Memory B cell (primary cell): ENCODE results near the gene THADA.

Source experiments
- ATAC-seq: fragments of 150-1000 bp; cut with Tn5 transposase; 2 replicates; pipeline ENCODE4 v1.10.0; 2021; ENCODE audit warnings: low read depth, mild to moderate bottlenecking, moderate library complexity
- DNase-seq, 2 donors: peaks; one replicate each; pipeline ENCODE4 v3.0.0; 2022; ENCODE audit warnings: low spot score in 2 of 2
- H3K27ac Mint-ChIP-seq: one replicate; pipeline ENCODE4 v1.8.0; 2022; ENCODE audit warnings: mild to moderate bottlenecking, moderate library complexity, mixed read lengths
- H3K27me3 Mint-ChIP-seq: one replicate; pipeline ENCODE4 v1.8.0; 2022; ENCODE audit warnings: mixed read lengths
- H3K36me3 Mint-ChIP-seq: one replicate; pipeline ENCODE4 v1.8.0; 2022; ENCODE audit warnings: mild to moderate bottlenecking, mixed read lengths
- H3K4me1 Mint-ChIP-seq: one replicate; pipeline ENCODE4 v1.8.0; 2022; ENCODE audit warnings: mixed read lengths
- H3K4me3 Mint-ChIP-seq: one replicate; pipeline ENCODE4 v1.8.0; 2022; ENCODE audit warnings: mild to moderate bottlenecking, moderate library complexity, mixed read lengths
- H3K9me3 Mint-ChIP-seq: one replicate; pipeline ENCODE4 v1.8.0; 2022; ENCODE audit warnings: mixed read lengths

Gene THADA

DNA sequence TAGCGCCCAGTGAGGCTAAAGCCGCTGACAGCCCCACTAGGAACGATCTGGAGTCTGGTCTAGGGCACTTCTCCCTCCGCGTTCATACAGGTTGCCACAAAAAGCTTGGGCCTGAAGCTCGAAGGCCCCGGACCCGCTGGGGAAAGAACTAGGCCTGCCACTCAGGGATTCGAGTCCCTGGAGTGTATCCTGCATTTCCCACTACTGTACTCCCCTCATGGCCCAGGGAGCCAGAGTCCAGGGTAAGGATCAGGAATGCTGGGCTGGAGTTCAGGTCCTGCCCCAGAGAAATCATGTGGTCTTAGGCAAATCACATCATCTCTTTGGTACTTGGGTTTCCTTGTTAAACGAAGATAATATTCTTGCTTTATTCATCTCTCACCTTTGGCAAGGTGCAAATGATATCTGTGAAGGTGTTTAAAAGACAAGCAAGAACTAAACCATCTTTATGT lies 368.0 kb downstream of the THADA start:
- ATAC-seq (no peak), DNase-seq (no peak)
- peaks cover 21% of the 10 kb centered on the region for H3K36me3 Mint-ChIP-seq
- peak overlapping the region; percentile 93 for H3K4me3 Mint-ChIP-seq
- peak overlapping the region; percentile 95 for H3K27ac Mint-ChIP-seq
- H3K27me3 Mint-ChIP-seq: no peaks in the 10 kb centered on the region
- peaks cover 27% of the 10 kb centered on the region for H3K4me1 Mint-ChIP-seq
- no peaks in the 10 kb centered on the region for H3K9me3 Mint-ChIP-seq

DNA sequence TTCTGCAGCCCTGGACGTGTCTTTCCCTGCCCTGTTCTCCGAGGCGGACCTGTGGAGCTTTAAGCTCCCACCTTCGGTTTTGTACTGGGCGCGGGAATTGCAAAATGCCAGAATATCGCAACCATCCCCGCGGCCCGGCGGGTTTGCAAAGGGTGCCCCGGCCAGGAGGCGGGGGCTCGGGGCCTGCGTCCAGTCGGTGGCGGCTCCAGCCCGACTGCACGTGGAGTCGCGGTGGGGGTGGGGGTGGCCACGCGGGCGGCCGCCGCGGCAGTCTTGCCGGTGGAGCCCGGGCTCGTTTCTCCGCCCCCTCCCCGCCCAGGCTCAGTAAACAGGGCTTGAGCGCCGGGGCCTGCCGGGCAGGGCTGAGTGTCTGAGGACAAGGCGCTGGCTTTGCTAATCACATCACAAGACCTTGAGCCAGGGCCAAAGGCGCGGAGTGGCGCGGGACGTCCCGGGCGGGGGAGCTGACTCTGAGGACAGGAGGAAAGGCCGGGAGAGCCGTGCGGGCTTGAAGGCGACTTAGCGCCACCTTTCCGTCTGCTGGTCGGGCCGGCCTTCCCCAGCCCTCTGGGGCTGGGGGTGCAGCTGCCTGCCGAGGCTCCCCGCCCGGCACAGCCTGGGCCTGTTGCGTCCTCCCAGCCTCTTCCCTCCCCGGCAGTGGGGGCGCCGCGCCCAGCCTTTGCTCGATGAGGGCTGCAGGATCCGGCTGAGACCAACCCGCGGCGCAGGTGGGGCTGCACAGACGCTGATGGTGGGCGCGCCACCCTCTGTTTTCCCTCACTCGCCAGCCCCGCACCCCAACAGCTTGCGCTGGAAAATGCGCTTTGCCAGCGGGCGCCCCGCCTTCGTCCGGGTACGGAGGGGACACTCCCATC lies 368.6 kb downstream of the THADA start:
- Mint-ChIP-seq H3K4me1 (peaks cover 31% of the 10 kb centered on the region), H3K9me3 (no peaks in the 10 kb centered on the region), H3K4me3 (peak overlapping the region; percentile 93), H3K36me3 (peaks cover 26% of the 10 kb centered on the region), H3K27ac (peak overlapping the region; percentile 95), H3K27me3 (no peaks in the 10 kb centered on the region)
- peak; percentile 25 for ATAC-seq
- peak; percentile 47 to 70 for DNase-seq

DNA sequence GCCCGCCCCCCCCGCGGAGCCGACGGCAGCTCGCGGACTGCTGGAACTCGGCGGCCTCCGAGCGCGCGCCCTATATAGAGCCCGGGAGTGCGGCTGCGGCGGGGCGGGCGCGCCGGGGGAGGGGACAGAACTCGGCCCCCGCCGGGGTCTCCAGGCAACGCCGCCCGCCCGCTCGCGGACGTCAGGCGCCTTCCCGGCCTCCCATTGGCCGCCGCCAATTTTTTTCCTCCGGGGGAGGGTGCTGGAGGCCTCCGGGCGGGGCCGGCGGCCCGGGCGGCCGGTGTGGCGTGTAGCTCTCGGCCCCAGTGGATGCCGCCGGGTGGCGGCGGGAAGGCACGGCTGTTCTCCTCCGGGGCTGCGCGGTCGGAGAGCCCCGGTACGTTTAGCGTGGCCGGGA lies 369.3 kb downstream of the THADA start, which contains the start of gene ZFP36L2:
Gene ZFP36L2 (minus strand): TSS at position 49 of the 397 bp plus-strand sequence. CDS start 291 bp downstream, outside the sequence.
- H3K36me3 Mint-ChIP-seq: peaks cover 33% of the 10 kb centered on the region
- peak within 1 kb of the TSS; percentile 95 for H3K27ac Mint-ChIP-seq
- no peaks in the 10 kb centered on the region for H3K27me3 Mint-ChIP-seq
- peaks cover 37% of the 10 kb centered on the region for H3K4me1 Mint-ChIP-seq
- ATAC-seq (peak; percentile 73), DNase-seq (peak; percentile 93 to 95)
- peak within 1 kb of the TSS; percentile 97 for H3K4me3 Mint-ChIP-seq
- no peaks in the 10 kb centered on the region for H3K9me3 Mint-ChIP-seq

DNA sequence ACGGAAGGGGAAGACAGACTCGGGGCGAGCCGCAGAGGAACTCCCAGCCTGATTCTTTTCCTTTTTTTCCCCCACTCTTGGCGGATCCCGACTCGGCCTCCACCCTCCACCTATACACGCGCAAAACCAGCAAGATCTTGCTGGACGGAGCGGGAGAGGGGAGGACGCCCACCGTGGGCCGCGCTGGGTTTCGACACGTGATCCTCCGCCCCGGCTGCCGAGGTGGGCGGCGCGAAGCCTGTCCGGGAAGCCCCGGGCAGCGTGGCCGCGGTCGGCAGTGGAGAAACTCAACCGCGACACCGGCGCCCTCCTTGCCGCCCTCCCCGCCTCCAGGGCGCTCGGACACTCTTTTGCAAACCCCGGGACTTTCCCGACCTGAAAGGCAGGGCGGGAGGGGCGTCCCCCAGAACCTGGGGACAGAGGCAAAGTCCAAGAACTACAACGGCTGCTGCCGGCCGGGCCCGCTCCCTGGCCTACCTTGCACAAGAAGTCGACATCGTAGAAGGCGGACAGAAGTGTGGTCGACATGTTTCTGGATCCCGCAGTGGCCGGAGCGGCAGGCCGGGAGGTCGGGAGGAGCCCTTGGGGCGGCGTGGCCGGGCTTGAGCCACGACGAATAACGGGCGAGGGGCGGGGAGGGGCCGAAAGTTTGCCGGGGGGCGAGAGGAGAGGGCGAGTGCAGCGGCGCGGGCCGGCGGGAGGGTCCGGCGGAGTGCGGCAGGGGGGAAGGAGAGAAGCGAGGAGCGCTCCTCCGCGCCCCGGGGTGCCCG lies 369.9 kb downstream of the THADA start:
- ATAC-seq (peak; percentile 34), DNase-seq (peak; percentile 73 to 75)
- H3K27me3 Mint-ChIP-seq: no peaks in the 10 kb centered on the region
- H3K4me3 Mint-ChIP-seq: peak overlapping the region; percentile 97
- peaks cover 30% of the 10 kb centered on the region for H3K36me3 Mint-ChIP-seq
- peaks cover 39% of the 10 kb centered on the region for H3K4me1 Mint-ChIP-seq
- no peaks in the 10 kb centered on the region for H3K9me3 Mint-ChIP-seq
- H3K27ac Mint-ChIP-seq: peak overlapping the region; percentile 95

DNA sequence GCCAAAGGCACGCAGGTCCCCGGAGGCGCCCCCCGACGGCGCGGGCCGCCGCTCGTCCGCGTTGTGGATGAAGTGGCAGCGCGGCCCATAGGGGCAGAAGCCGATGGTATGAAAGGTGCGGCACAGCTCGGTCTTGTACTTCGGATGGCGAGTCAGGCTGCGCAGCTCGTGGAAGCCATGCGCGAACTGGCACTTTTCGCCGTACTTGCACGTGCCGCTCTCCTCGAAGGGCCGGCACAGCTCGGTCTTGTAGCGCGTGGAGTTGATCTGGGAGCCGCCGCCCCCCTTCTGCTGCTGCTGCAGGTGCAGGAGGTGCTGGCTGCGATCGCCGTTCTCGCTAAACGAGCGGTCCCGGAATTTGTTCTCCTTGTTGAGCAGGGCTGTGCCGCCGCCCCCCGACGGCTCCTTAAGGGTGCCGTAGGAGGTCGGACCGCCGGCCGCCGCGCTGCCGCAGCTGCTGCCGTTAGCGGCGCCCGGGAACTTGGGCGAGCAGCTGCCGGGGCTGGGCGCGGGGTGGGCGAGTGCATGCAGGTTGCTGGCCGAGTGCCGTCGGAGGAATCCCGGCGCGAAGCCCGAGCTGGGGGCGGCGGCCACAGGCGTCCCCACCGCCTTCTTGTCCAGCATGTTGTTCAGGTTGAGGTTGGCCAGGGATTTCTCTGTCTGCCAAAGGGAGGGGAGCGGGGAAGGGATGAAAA lies 370.6 kb downstream of the THADA start:
- no peak for ATAC-seq
- Mint-ChIP-seq H3K36me3 (peaks cover 28% of the 10 kb centered on the region), H3K4me1 (peaks cover 35% of the 10 kb centered on the region), H3K27me3 (no peaks in the 10 kb centered on the region), H3K27ac (peak overlapping the region; percentile 95), H3K4me3 (peak overlapping the region; percentile 97), H3K9me3 (no peaks in the 10 kb centered on the region)
- DNase-seq: peak; percentile 65 to 69

DNA sequence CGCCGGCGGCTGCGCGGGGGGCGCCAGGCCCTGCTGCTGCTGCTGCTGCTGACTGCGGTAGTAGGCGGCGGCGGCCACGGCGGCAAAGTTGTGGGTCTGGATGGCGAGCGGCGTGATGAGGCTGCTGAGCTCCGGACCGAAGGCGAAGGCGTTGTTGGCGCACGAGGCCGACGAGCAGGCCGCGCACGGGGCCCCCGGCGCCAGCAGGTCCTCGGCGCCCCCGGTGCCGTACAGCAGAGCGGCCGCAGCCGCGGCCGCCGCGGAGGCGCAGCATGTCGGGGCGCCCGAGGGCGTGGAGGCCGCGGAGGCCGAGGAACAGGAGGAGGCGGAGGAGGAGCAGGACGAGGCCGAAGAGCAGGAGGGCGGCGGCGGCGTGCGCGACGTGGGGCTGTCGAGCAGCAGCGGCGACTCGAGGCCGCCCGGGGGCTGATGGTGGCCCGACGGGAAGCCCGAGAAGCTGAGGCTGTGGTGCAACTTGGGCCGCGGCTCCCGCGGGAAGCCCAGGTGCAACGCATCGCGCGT lies 371.2 kb downstream of the THADA start:
- no peaks in the 10 kb centered on the region for H3K9me3 Mint-ChIP-seq
- peak overlapping the region; percentile 97 for H3K4me3 Mint-ChIP-seq
- peaks cover 28% of the 10 kb centered on the region for H3K36me3 Mint-ChIP-seq
- H3K27ac Mint-ChIP-seq: peak overlapping the region; percentile 95
- DNase-seq: peak in 1 of 2 donors; percentile 55
- no peak for ATAC-seq
- peaks cover 37% of the 10 kb centered on the region for H3K4me1 Mint-ChIP-seq
- no peaks in the 10 kb centered on the region for H3K27me3 Mint-ChIP-seq

DNA sequence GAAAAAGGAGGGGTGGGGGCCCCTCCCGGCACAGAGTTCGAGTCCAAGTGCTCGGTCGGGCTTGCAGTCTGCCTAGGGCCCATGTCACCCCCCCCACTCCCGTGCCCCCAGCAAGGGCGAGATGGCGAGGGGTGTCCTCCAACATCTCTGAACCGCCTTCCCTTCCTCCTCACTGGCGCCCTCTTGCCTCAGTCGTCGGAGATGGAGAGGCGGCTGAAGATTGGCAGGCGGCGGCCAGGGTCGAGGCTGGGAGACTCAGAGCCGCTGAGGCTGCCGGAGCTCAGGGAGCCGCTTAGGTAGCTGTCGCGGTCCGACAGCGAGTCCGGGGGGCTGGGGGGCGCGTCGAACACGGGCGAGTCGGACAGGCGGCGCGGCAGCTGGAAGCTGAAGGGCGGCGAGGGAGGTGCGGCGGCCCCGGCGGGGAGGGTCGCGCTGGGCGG lies 371.7 kb downstream of the THADA start:
- H3K27ac Mint-ChIP-seq: peak overlapping the region; percentile 95
- H3K9me3 Mint-ChIP-seq: no peaks in the 10 kb centered on the region
- ATAC-seq (no peak), DNase-seq (peak; percentile 65 to 66)
- peak overlapping the region; percentile 97 for H3K4me3 Mint-ChIP-seq
- H3K27me3 Mint-ChIP-seq: no peaks in the 10 kb centered on the region
- peaks cover 26% of the 10 kb centered on the region for H3K36me3 Mint-ChIP-seq
- H3K4me1 Mint-ChIP-seq: peaks cover 39% of the 10 kb centered on the region

DNA sequence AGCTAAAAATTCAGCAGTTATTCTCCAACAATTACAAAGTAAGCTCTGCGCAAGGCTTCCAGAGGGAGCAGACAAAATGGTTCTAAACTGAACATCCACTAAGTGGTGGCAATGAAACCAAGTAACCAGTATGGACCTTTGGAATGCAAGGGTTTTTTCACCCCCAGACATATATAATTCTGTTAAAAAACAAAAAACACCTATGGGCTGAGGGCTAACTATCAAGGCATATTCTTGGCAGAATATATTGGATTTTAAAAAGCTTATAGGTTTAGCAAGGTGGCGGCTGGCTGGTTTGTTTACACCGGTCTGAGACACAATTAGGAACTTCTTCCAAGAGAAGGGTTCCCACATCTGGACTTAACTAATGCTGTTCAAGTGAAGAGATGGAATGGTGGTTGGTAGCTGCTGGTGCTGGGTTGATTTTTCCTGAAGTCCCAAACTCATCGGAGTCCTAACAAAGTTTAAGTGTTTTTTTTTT lies 372.3 kb downstream of the THADA start:
- peaks cover 42% of the 10 kb centered on the region for H3K4me1 Mint-ChIP-seq
- H3K4me3 Mint-ChIP-seq: peak overlapping the region; percentile 97
- H3K27ac Mint-ChIP-seq: peak overlapping the region; percentile 95
- H3K36me3 Mint-ChIP-seq: peaks cover 26% of the 10 kb centered on the region
- DNase-seq (no peak), ATAC-seq (no peak)
- H3K27me3 Mint-ChIP-seq: no peaks in the 10 kb centered on the region
- H3K9me3 Mint-ChIP-seq: no peaks in the 10 kb centered on the region

DNA sequence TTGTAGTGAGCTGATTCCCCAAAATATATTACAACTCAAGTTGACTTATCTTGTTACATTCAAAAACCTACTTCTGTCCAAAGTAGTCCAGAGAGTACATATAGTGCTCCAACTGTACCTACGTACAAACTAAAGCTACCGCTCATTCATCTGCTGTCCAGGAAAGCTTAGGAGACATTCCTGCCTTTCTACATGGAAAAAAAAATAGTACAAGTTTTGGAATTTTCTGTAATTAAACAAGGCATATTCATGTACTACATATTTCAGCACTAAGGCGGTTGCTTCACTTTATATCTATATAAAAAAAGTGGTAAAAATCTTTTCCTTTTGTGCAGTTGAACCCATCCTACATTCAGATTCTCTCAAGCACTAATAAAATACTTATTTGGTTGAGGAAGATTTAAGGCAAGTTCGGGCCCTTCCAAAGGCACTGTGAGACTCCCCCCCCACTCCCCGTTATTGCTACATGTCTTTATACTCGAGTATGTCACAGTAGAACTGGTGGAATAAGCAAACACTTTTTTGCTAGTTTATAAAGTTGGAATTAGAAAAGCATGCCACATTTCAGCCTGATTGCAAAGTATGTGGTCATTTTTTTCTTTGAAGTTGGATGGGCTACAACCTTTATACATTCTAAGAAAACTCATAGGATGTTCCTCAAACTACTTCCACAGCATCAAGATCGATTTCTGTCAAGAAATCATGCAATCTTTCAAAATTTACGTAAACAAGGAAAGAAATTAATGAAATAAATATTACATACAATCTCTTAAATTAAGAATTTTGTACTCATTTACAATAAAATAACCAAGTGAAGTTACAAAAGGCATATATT lies 373.1 kb downstream of the THADA start:
- DNase-seq (no peak), ATAC-seq (no peak)
- Mint-ChIP-seq H3K27me3 (no peaks in the 10 kb centered on the region), H3K4me1 (peaks cover 38% of the 10 kb centered on the region), H3K27ac (peak overlapping the region; percentile 95), H3K36me3 (peaks cover 26% of the 10 kb centered on the region), H3K9me3 (no peaks in the 10 kb centered on the region), H3K4me3 (peak overlapping the region; percentile 83)

DNA sequence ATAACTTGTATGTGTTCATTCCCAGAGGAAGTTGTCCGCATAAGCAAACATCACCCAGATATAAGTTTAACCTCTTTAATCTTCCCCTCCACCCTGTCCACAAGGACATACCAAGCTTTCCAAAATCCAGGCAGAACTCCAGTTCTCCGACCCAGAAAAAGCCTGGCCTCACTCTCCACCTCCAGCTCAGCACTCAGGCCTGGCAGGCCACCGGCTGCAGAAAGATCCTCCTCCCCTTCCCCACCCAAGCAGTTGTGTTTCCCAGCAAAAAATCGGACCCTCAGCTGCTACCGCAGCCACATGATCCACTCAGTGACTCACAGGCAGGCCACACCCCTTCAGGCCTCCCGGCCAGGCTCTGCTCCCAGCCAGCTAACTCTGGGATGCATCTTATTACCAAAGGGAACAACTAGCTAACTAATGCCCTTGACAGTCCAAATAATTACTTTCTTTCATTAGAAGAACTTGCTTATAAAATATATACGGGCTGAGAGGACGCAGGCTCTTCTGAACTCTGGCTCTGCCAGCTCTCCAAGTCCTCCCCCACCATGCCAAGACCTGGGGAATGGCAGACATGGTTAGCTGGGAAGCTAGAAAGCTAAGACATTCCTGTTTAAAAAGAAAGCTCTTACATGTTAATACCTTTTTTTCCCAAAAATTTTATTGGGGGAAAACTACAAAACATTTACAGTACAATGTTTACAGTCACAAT lies 373.9 kb downstream of the THADA start:
- Mint-ChIP-seq H3K36me3 (peaks cover 26% of the 10 kb centered on the region), H3K4me1 (peaks cover 38% of the 10 kb centered on the region), H3K4me3 (peak overlapping the region; percentile 83), H3K9me3 (no peaks in the 10 kb centered on the region), H3K27ac (peak overlapping the region; percentile 95), H3K27me3 (no peaks in the 10 kb centered on the region)
- DNase-seq (no peak), ATAC-seq (no peak)

DNA sequence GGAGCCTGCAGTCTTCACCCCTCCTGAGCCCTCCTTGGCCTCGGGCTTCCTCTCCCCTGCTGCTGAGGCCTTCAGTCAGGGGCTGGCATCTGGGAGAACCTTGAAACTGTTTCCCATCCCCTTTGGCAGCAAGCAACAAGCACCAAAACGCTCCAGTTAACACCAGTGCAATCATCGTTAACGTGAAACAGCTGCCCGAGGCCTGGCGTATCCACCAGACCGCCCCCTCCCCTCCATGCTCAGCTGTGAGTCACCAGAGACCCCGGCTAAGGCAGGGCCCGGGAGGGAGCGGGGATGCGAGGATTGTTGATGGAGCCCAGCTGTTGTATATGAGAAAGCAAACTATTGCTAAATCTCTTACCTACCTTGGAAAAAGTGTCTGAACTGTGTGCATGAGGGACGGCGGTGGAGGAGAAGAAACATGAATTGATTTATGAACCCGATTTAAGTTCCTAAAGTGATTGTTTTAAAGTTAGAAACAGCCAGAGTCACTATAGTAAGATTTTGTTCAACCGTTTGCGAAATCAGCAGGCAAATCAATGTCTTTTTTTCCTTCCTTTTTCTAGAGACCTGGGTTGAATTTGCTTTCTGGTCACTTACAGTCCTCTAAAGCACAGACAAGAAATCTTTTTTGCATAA lies 374.6 kb downstream of the THADA start:
- H3K4me1 Mint-ChIP-seq: peaks cover 38% of the 10 kb centered on the region
- H3K27ac Mint-ChIP-seq: peak overlapping the region; percentile 95
- peaks cover 26% of the 10 kb centered on the region for H3K36me3 Mint-ChIP-seq
- DNase-seq: no peak
- H3K27me3 Mint-ChIP-seq: no peaks in the 10 kb centered on the region
- ATAC-seq: no peak
- peak overlapping the region; percentile 83 for H3K4me3 Mint-ChIP-seq
- H3K9me3 Mint-ChIP-seq: no peaks in the 10 kb centered on the region

DNA sequence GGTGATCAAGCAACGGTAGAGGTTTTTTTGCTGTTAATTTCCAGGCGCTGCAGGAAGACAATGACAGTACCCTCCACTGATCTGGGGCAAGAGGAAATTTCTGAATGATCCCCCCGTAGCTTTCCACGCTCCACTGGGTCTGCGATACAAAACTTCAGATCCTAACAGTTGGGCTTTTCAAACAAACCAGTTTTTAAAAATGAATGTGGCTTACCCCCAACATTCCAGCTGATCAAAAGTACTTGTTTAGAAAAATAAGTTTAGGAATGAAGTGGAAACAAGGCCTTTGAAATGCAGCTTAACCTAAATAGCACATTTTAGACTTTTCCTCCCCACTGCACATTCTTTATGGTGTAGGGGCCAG lies 375.1 kb downstream of the THADA start:
- peak overlapping the region; percentile 83 for H3K4me3 Mint-ChIP-seq
- DNase-seq: no peak

More for the DNA sequence above, 375.1 kb downstream of the THADA start:
- peak overlapping the region; percentile 95 for H3K27ac Mint-ChIP-seq
- peaks cover 38% of the 10 kb centered on the region for H3K4me1 Mint-ChIP-seq
- H3K9me3 Mint-ChIP-seq: no peaks in the 10 kb centered on the region
- ATAC-seq: no peak
- H3K36me3 Mint-ChIP-seq: peaks cover 25% of the 10 kb centered on the region
- H3K27me3 Mint-ChIP-seq: no peaks in the 10 kb centered on the region
